Stimulated activated CD4-positive, alpha-beta T cell treated with anti-CD3 and anti-CD28 coated beads, Interleukin-12 subunit alpha, Interleukin-12 subunit beta, amount 100 ng/mL, for 4 hours (primary cell): ENCODE data around the gene ZMYND19.
"Not testable (repeated sequence)": the region's sequence is repeated elsewhere in the genome, so short reads cannot be mapped to it uniquely, and the experiment has no call there.

ENCODE experiments used
- DNase-seq: peaks from one replicate; pipeline ENCODE4 v3.0.0-alpha.2; 2020

Gene ZMYND19

GRCh38 chr9:137613738-137614523, 23.6 kb upstream of the ZMYND19 start:
- no peak for DNase-seq

- DNase-seq: no peak
Observed at GRCh38 chr9:137613259-137613658, 22.9 kb upstream of the ZMYND19 start.

- no peak for DNase-seq
Observed at GRCh38 chr9:137612741-137613142, 22.4 kb upstream of the ZMYND19 start.

GRCh38 chr9:137611623-137612609, 21.6 kb upstream of the ZMYND19 start:
- no peak for DNase-seq

- no peak for DNase-seq
Observed at GRCh38 chr9:137610944-137611343, 20.6 kb upstream of the ZMYND19 start.

- no peak for DNase-seq
Observed at GRCh38 chr9:137607141-137607857, 17.0 kb upstream of the ZMYND19 start.

- DNase-seq: no peak
Observed at GRCh38 chr9:137606734-137607138, 16.4 kb upstream of the ZMYND19 start.

- no peak for DNase-seq
Observed at GRCh38 chr9:137606005-137606621, 15.8 kb upstream of the ZMYND19 start.

- peak; percentile 94 for DNase-seq
Observed at GRCh38 chr9:137605121-137606004, 15.1 kb upstream of the ZMYND19 start, which contains the start of gene ARRDC1. Gene ARRDC1, plus strand, starts transcription at chr9:137605686. Its CDS starts 32 bp downstream, at chr9:137605718.

- no peak for DNase-seq
Observed at GRCh38 chr9:137604345-137605086, 14.2 kb upstream of the ZMYND19 start.

GRCh38 chr9:137603879-137604278, 13.6 kb upstream of the ZMYND19 start:
- no peak for DNase-seq

GRCh38 chr9:137602661-137603060, 12.3 kb upstream of the ZMYND19 start:
- DNase-seq: no peak

GRCh38 chr9:137598943-137599342, 8.6 kb upstream of the ZMYND19 start:
- DNase-seq: no peak

GRCh38 chr9:137596577-137596976, 6.3 kb upstream of the ZMYND19 start:
- DNase-seq: not testable (repeated sequence)

- DNase-seq: no peak
Observed at GRCh38 chr9:137593176-137593575, 2.9 kb upstream of the ZMYND19 start.

GRCh38 chr9:137592767-137593166, 2.5 kb upstream of the ZMYND19 start:
- DNase-seq: no peak

GRCh38 chr9:137590123-137590468, 216 bp downstream of the ZMYND19 start:
- DNase-seq: no peak

- DNase-seq: no peak
Observed at GRCh38 chr9:137589441-137590122, 730 bp downstream of the ZMYND19 start.

GRCh38 chr9:137588891-137589290, 1.4 kb downstream of the ZMYND19 start:
- no peak for DNase-seq

- no peak for DNase-seq
Observed at GRCh38 chr9:137588311-137588710, 2.0 kb downstream of the ZMYND19 start.
